Germinal center (tissue), 1 donor: ENCODE results near the gene POLDIP2.

Source experiments
- DNase-seq: peaks from one replicate; pipeline ENCODE4 v3.0.0; 2012; ENCODE audit warnings: mixed read lengths, low spot score

POLDIP2 gene, protein sequence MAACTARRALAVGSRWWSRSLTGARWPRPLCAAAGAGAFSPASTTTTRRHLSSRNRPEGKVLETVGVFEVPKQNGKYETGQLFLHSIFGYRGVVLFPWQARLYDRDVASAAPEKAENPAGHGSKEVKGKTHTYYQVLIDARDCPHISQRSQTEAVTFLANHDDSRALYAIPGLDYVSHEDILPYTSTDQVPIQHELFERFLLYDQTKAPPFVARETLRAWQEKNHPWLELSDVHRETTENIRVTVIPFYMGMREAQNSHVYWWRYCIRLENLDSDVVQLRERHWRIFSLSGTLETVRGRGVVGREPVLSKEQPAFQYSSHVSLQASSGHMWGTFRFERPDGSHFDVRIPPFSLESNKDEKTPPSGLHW

DNA sequence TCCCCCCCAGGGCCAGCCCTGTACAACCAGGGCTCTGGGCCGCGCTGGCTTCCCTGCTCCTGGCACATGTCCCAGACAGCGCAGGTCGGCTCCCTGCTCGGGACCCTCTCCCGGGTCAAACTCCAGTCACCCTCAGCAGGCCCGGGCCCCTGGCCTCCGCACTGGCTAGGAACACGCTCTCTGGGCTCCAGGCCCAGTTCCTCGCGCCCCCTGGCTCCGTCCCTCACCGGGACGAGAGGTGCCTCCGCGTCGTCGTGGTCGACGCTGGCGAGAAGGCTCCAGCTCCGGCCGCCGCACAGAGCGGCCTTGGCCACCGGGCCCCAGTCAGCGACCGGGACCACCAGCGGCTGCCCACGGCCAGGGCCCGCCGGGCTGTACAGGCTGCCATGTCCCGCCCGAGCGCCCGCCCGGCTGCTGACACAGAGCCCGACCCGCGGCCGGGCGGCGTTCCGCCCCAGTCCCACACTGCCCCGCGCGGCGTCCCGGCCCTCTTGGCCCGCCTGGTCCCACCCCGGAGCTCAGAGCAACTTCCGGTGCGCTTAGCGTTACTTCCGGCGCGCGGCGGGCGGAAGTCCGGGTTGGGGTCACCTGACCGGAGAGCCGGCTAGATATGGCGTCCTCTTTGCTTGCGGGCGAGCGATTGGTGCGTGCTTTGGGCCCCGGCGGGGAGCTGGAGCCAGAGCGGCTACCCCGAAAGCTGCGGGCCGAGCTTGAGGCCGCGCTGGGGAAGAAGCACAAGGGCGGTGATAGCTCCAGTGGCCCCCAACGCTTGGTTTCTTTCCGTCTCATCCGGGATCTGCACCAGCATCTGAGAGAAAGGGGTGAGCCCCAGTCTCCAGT lies at the start of gene POLDIP2:
TSS of gene POLDIP2 (minus strand) at position 467 of the 840 bp plus-strand sequence. CDS start at position 388, 79 bp downstream.
- DNase-seq, result peak; percentile 94

DNA sequence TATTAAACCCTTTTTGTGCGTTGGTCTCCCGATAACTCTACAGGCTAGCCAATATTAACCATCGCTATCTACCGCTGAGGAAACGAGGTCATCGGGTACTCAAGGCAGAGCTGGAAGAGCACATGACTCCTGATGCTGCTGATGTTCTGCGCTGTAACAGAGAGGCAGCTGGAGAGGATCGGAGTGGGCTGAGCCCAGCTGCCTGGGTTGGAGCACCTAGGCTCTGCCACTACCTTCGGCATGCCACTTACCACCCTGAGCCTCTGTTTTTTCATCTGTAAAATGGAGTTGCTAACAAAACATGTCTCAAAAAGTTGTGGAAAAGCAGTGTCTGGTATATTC lies 49.1 kb upstream of the POLDIP2 start:
- no peak for DNase-seq

DNA sequence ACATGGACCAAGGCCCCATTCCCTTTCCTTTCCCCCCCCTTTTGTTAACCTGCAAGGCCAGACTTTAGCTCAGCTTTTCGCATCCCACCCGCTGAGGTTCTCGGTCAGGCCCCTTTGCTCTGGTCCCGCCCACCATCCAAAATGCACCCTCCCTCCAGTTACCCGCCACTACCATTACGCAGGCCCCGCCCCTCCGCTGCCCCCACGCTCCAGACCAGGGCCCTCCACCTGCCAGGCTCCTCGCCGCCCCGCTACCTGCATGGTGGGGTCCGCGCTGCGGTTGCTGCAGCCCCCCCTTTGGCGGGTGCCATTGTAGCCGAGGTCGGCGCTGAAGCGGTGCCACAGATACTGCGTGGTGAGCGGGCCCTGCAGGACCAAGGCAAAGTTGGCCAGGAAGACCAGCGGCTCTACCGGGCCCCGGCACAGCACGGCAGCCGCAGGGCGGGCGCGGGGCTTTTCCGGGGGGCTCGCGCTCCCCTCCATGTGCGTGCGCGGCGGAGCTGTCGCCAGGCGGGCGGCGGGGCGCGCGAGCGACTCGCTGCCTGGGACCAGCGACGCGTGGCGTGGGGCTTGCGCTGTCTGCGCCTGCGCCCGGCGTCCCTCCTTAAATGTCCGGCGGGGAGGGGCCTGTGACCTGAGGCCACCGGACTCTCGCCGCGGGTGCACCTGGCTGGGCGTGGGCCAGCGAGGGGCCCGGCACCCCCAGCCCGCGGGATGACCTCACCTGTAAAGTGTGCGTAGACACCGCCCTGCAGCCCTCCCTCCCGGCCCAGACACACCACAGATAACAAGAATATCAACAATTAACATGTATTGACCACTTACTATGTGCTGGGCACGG lies 48.5 kb upstream of the POLDIP2 start, which contains the start of gene SLC46A1:
TSS of gene SLC46A1 (minus strand) at position 581 of the 841 bp plus-strand sequence. CDS start at position 483, 98 bp downstream.
- DNase-seq, result peak; percentile 65

DNA sequence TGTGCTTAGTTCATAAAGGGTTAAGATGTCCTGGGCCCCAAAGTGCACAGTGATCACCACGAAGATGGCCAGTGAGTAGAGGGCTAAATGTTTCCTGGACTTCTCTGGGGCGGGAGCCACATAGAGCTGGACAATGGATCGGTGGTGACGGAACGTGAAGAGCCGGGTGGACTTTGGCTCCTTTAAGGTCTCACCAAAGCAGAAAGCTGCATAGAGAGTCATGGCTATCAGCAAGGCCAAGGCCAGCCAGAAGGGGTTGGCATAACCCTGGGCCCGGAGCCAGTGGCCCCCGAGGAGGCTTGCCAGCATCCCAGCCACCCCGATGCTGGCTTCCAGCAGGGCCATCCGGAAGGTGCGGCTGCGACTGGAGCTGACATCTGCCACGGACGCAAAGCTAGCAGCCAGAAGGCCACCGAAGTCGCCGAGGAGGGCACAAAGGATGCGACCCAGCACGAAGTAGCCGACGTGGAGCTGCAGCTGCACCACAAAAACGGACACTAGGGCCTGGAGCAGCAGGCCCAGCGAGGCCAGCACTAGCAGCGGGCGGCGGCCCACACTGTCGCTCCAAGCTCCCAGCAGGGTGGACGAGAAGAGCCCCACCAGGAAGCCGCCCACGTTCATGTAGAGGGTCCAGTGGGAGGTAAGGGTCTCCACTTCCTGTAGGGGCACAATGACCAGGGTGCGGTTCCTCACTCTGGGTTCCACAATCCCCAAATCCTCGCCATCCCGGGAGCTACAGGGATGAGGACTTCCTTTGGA lies 47.7 kb upstream of the POLDIP2 start:
- DNase-seq, result no peak

DNA sequence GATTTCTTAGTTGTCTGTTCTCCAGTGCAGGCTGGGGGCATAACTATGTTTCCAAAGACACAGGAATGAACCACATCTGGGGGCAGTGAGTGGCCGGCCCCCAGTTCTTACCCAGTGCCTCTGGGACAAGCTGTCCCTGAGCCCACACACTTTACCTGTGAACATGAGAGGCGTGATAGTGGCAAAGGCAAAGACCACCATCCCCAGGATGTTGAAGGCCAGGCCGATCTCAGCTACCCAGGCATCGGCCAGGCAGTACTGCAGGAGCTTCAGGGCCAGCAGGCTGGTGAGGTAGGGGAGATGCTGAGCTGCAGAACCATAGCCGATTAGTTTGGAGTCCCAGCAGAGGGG lies 47.1 kb upstream of the POLDIP2 start:
- no peak for DNase-seq

DNA sequence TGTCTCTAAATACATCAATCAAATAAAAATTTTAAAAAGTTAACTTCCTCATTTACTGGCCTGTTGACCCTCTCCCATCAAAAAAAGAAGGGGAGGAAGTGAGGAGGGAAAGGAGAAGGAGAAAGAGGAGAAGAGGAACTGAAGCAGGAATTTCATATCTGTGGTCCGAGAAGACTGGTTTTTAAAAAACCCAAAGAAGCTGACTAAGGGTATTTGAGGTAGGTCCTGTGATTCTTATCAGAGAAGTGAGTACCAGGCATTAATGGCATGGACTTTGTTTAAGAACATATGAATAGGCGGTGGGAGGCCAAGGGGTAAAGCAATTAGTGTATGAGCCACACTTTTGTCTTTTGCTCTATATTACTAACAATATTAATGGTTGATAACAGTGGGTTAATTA lies 46.7 kb upstream of the POLDIP2 start:
- no peak for DNase-seq

DNA sequence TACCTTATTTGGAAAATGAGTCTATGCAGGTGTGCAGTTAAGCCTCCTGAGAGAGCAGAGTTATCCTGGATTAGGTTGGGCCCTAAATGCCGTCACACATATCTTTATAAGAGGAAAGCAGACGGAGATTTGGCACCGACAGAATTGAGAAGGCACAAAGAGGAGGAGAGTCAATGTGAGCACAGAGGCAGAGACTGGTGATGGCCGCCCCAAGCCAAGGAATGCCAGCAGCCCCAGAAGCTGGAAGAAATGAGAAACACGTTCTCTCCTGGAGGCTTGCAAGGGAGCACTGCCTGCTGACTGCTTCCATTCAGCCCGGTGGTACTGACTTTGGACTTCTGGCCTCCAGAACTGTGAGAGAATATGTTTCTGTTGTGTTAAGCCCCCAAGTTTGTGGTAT lies 45.5 kb upstream of the POLDIP2 start:
- no peak for DNase-seq

DNA sequence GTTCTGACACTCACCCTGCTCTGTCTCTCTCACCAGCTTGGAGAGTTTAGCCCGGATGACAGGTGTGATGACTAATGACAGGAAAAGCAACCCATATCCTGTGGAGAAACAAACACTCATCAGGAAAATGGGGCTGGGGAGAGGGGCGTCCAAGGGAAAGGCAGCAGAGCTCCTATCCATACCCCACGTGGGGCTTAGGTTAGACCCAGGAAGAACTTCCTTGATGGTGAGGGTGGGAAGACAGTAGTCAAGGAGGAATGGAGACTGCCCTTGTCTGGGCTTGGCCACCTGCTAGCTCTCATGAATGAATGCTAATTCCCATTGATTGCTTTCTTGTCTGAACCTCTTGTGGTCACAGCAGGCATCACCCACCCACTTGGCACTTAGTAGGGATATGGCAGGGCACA lies 44.9 kb upstream of the POLDIP2 start:
- DNase-seq, result no peak

DNA sequence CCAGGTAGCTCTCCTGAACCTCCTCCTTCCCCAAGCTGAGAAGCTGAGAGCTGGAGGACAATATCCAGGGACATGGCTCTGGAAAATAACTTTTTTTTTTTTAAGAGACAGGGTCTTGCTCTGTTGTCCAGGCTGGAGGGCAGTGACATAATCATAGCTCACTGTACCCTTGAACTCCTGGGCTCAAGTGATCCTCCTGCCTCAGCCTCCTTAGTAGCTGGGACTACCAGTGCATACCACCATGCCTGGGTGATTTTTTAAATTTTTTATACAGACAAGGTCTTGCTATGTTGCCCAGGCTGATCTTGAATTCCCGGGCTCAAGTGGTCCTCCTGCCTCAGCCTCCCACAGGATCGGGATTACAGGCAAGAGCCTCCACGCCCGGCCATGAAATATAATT lies 42.5 kb upstream of the POLDIP2 start:
- DNase-seq, result no peak

DNA sequence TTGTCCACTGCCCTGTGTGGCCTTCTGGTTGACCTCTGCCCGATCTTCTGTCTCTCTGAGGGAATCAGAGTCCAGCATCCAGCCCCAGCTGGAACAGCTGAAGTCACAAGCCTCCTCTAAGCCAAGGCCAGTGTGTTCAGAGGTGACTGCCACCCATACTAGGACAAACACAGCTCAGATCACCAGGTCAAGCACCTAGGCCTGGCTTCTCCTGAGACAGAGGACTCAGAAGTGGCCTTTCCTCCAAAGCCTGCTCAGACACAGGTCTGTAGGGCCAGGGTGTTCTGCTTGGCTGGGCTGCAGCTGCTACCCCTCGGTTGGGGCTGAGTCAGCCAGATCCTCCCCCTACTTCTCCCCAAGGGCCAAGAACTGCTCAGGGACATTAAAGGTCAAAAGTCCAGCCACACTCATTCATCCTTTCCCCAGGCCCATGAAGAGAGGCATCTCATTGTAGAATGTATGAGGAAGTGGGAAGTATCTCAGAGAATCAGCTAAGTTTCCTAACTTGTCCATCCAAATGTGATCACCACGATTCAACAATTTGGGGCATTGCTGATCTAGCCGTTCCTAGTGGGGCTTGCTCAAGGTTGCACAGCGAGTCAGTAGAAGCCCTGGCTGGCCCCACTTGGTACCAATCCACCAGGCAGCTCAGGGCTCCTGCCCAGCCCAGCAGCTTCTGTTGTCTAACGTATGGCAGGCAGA lies 41.1 kb upstream of the POLDIP2 start:
- no peak for DNase-seq

DNA sequence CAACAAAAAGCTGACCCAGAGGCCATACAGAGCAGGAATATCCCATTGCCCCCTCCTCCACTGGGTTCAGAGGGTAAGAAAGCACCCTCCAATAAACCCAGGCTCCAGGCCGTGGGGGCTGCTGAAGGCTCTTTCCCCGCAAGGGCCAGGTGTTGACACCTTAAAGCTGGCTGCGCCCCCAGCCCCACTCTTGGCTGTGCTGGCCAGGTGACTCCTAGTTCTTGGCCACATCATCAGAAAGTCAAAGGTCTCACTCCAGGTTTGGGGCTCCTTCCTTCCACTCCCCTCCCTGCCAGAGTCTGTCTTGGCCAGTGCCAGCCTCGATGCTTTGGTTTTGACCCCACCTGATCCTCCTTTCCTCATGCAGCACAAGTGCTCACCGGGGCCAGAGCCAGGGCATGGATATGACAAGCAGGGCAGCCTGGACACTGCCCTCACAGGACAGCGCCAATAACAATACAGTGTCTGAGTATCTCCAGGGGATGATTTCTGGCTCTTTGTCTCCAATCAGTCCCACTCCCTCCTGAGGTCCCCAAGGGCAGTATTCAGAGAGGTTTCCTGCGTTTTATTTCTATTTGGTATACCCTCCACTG lies 40.5 kb upstream of the POLDIP2 start:
- DNase-seq, result no peak

DNA sequence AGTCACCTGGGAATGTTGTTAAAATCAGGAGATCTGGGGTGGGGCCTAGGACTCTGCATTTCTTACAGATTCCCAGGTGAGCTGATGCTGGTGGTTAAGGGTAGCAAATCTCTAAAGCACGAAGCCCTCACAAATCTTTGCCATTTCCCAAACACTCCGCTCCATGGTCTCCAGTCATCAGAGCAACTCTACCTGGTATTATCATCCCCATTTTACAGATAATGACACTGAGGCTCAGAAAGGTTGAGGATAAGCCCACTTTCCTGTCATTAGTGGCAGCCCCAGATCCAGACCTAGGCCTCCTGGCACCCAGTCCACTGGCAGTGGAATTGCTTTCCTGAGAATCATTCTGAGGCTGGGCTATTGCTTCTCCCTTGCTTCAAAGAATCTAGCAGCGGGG lies 39.9 kb upstream of the POLDIP2 start:
- DNase-seq, result no peak

DNA sequence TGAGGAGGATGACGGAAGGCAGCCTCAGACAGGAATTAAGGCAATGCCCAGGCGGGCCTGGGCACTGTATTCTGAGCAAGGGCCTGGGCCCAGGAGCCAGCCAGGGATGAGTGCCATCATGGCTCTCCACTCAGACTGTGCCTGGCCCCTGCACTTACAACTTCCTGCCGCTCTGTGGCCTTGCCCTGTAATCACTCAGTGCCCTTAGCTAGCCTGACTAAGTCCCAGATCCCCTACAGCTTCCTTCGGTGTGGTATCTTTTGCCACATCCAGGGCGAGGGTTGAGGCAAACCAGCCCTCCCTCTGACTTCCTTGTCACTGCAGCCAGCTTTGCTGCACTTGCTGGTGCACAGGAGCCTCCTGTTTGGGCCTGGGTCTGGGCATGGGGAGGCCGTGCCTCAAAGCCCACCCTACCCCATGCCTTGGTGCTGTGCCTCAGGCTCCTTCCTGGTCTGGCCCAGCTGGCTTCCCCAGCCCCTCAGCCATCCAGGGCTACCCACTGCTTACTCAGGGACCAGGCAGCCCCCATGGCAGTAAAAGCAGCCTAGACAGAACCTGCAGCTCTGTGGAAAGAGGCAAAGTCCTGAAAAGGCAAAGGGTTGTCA lies 39.4 kb upstream of the POLDIP2 start:
- DNase-seq, result no peak

DNA sequence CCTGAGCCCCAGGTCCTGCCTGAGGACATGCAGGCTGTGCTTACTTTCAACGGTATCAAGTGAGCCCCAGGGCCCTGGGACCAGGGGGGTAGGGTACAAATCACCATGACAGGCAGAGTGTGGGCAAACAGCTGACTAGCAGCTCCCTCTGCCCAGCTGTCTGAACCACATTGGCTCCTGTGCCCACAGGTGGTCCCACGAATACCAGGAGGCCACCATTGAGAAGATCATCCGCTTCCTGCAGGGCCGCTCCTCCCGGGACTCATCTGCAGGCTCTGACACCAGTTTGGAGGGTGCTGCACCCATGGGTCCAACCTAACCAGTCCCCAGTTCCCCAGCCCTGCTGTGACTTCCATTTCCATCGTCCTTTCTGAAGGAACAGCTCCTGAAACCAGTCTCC lies 38.6 kb upstream of the POLDIP2 start:
- DNase-seq, result no peak

DNA sequence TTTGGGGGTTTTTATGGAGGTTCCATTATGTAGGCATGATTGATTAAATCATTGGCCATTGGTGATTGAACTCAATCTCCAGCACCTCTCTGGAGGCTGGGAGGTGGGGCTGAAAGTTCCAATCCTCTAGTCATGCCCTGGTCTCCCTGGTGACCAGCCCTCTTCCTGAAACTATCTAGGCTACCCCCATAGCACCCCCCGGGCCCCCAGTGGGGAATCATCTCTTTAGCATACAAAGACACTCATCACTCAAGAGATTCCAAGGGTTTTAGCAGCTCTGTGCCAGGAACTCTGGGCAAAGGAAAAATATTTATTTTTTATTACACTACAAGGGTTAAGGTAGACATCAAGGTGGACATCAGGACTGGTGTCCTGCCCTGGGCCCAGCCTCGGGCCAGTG lies 38.1 kb upstream of the POLDIP2 start:
- no peak for DNase-seq

DNA sequence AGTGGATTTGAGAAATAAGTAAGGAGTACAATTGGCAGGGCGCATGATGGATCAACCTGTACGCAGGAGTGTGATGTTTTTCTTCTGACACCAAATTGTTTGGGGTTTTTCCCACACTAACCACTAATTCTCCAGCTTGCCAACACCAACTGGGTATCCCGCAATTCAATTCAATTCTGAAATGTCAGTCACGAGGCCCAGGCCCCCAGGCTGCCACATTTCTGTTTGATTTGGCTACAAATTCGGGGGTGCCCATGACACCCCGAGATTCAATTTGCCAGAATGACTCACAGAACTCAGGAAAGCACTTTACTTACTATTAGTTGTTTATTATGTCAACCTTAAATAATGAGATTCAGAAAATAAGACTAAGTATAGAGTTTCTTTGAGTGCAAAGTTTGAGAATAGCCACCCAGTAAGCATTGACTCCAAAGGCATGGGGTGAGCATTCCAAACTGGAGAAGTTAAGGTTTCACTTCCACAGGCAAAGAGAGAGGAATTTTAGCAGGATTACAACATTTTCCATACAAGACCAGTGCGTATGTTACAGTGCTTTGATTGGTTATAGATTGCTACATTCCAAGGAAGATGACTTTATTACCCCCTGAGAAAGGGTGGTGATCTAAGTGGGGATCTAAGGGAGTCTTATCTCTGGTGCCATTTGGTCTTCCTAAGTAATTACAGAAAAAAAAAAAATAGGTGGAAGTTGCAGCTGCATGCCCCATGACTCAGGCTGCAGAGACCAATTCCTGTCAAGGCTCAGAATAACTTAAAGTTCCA lies 37.2 kb upstream of the POLDIP2 start:
- no peak for DNase-seq

DNA sequence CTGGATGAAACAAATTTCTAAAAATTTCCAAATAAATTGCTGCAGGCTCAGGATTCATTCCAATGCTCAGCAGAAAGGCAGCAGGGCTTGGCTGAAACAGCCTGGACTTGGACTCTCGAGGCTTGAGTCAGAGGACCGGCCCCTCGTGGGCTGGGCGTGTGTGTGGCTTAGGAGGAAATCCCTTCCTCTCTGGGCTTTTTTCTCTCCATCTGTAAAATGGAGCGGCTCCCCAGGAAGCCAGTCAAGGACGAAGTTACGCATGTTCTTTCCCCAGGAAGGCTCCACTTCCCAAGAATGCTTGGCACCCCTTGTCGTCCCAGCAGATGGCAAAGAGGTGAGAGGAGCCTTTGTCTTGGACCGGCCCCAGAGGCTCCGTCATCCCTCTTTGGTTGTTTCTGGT lies 35.2 kb upstream of the POLDIP2 start:
- DNase-seq, result no peak

DNA sequence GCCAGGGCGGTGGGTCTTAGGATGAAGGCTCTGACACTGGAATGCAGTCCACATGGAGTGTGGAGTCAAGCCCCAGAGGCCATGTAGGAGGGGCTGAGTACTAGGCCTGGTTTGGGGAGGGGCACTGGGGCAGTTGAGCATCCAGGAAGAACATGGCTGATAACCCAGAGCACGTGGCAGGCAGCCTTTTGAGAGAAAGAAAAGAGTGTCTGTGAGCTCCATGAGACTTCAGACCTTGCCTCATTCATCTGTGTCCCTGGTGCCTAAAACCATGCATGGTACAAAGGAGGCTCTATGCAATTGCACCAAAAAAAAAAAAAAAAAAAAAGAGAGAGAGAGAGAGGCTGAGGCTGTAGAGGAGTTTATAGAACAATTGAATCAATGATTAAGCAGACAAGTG lies 34.1 kb upstream of the POLDIP2 start:
- no peak for DNase-seq

DNA sequence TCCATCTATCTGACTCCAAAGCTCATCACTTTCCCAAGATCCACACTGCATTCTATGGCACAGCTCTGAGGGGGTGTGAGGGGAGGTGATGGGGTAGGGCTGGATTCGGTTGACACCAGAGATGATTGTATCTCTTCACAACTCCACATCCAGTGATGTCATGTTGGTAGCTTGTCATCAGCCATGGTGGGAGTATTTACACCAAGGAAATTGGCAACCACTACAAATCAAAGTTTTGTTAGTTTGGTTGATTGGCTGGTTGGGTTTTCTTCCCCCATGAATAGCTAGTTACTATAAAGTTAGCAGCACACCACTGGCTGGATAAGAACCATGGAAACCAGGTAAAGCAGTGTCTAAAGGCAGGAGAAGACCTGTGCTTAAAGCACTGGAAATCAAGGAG lies 33.7 kb upstream of the POLDIP2 start:
- no peak for DNase-seq

DNA sequence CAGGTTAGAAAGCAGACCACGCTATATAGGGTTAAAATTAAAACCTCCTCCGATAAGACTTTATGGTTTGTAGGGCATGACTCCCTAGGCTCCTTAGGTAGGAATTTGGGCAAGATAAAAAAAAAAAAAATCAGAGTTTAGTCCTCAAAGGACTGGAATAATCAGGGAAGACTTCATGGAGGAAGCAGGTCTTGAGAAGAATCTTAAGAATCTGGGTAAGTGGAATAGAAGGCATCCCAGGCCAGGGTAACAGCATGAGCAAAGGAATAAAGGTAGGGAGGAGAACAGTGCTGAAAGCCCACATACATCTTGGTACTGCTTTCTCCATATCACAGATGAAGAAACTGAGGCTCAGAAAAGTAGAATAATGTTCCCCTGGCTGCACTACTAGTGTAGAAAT lies 33.2 kb upstream of the POLDIP2 start:
- no peak for DNase-seq
